Inferior parietal cortex (tissue), 1 donor: ENCODE data around the gene ENO2.

ENCODE experiments used
- DNase-seq: peaks from one replicate; pipeline ENCODE4 v3.0.0-alpha.2; 2016; ENCODE audit errors: extremely low spot score

Gene ENO2

GRCh38 chr12:6912164-6912935 is 2.0 kb upstream of the ENO2 start:
- no peak for DNase-seq

- no peak for DNase-seq
Observed at GRCh38 chr12:6914947-6915788, 788 bp downstream of the ENO2 start.

GRCh38 chr12:6915789-6916285 is 1.5 kb downstream of the ENO2 start:
- no peak for DNase-seq

GRCh38 chr12:6916426-6917200 is 2.2 kb downstream of the ENO2 start:
- DNase-seq, result no peak

- DNase-seq, result no peak
Observed at GRCh38 chr12:6917491-6918231, 3.3 kb downstream of the ENO2 start.

GRCh38 chr12:6919588-6919987 is 5.2 kb downstream of the ENO2 start:
- no peak for DNase-seq

GRCh38 chr12:6921539-6921938 is 7.2 kb downstream of the ENO2 start:
- no peak for DNase-seq

- DNase-seq, result no peak
Observed at GRCh38 chr12:6921996-6922946, 7.9 kb downstream of the ENO2 start.

GRCh38 chr12:6923003-6923732 is 8.8 kb downstream of the ENO2 start:
- DNase-seq, result no peak

- no peak for DNase-seq
Observed at GRCh38 chr12:6923851-6924250, 9.5 kb downstream of the ENO2 start.

- no peak for DNase-seq
Observed at GRCh38 chr12:6925239-6925539, 10.8 kb downstream of the ENO2 start.

GRCh38 chr12:6925540-6926279 is 11.3 kb downstream of the ENO2 start:
- peak; percentile 68 for DNase-seq

GRCh38 chr12:6927379-6928021 is 13.1 kb downstream of the ENO2 start, which contains the start of gene ATN1:
ATN1 (plus strand) TSS chr12:6927959; CDS start chr12:6934002, 6,043 bp downstream.
- DNase-seq, result peak; percentile 66

- DNase-seq, result no peak
Observed at GRCh38 chr12:6928022-6928702, 13.8 kb downstream of the ENO2 start.

- DNase-seq, result no peak
Observed at GRCh38 chr12:6928703-6929407, 14.5 kb downstream of the ENO2 start.

GRCh38 chr12:6929466-6930452 is 15.4 kb downstream of the ENO2 start:
- no peak for DNase-seq
